Omental fat pad (tissue), 4 donors: Measurements from ENCODE around the gene SERBP1. TPM values are rescaled to one million over a fixed set of nuclear protein-coding genes. Genes with fewer than 3 reads are reported as not detected.
"Not testable (repeated sequence)": the region's sequence is repeated elsewhere in the genome, so short reads cannot be mapped to it uniquely, and the experiment has no call there.

ENCODE experiments used
- ATAC-seq: fragments of 150-250 bp; one replicate; pipeline ENCODE4 v1.9.1; 2016; ENCODE audit warnings: mild to moderate bottlenecking, moderate library complexity; ENCODE audit not compliant: low FRiP score
- DNase-seq: peaks from one replicate; pipeline ENCODE4 v3.0.0-alpha.2; 2019; ENCODE audit warnings: low spot score
- total RNA-seq, 4 donors: library from RNA; depleted of rRNA; stranded (reverse); fragments of >200 nt; gene quantifications; one replicate each; pipeline ENCODE4 v1.1.0, GENCODE V29; 2016
- TF ChIP-seq, protein P1 (sequence below), 3 donors: fragments of 450-650 bp; IDR thresholded peaks; one replicate each; pipeline ENCODE4 v1.5.1; 2016 to 2017; ENCODE audit warnings: antibody characterized with exemption in 3 of 3, mild to moderate bottlenecking in 3 of 3, moderate library complexity in 2 of 3

The SERBP1 gene
- total RNA-seq, 4 donors from 2014 or later = 199 to 340 (median 217) TPM

DNA sequence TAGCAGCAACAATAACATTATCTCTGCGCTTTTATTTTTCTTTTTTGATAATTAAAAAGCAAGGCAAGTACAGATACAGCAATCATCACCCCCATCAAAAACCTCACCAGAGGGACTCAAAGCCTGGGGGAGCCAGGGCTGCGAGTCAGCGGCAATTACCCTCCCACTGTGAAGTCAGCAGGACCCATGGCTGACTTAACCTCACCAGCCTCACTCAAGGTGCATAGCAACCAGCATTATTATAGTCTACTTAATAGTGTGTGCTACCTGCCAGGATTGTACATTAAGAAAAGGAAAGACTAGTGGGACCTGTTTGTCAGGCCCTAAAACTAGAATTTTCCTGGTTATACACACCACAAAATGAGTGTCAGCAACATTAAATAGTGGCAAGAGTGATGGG, 28.9 kb upstream of the SERBP1 start:
- no peak for DNase-seq
- no peak for ATAC-seq
- TF ChIP-seq, protein P1, sequence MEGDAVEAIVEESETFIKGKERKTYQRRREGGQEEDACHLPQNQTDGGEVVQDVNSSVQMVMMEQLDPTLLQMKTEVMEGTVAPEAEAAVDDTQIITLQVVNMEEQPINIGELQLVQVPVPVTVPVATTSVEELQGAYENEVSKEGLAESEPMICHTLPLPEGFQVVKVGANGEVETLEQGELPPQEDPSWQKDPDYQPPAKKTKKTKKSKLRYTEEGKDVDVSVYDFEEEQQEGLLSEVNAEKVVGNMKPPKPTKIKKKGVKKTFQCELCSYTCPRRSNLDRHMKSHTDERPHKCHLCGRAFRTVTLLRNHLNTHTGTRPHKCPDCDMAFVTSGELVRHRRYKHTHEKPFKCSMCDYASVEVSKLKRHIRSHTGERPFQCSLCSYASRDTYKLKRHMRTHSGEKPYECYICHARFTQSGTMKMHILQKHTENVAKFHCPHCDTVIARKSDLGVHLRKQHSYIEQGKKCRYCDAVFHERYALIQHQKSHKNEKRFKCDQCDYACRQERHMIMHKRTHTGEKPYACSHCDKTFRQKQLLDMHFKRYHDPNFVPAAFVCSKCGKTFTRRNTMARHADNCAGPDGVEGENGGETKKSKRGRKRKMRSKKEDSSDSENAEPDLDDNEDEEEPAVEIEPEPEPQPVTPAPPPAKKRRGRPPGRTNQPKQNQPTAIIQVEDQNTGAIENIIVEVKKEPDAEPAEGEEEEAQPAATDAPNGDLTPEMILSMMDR (IDR thresholded peaks at IDR 0.05) = no peak

DNA sequence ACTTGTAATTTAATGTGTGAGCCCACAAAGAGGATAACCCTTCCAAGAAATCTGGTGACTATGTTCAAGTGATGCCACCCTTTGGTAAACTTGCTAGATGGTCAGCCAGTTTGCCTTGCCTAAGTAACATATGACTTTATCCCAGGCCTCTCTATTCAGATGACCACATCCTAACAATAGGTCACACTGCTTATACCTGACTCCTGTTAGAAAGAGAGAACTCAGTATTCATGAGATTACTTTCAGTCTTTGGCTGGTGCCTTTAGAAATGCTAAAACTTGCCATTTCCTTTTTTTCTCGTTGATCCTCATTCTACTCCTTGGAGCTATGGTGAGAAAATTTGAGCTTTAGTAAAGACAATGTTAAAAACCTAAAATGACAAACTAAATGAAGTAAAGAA, 28.5 kb upstream of the SERBP1 start:
- ATAC-seq (no peak), DNase-seq (no peak)
- TF ChIP-seq, protein P1 (IDR thresholded peaks at IDR 0.05) = no peak

DNA sequence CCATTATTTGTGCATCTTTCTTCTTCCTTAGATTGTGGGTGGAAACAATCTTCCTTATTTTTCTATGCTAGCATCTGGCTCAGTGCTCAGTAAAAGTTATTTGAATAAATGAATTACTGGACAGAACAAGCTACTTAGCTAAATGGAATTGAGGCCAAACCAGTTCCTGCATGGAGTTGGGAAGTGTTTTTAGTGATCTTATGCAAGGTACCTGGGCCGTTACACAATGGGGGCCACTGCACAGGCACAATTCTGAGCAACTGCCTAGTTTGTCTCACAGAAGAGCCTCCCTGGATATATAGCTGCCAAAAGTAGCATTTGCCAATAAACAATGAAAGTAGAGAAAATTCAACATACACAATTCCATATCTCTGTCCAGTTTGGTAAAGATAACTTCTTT, 27.0 kb upstream of the SERBP1 start:
- no peak for DNase-seq
- TF ChIP-seq, protein P1 (IDR thresholded peaks at IDR 0.05) = no peak
- no peak for ATAC-seq

DNA sequence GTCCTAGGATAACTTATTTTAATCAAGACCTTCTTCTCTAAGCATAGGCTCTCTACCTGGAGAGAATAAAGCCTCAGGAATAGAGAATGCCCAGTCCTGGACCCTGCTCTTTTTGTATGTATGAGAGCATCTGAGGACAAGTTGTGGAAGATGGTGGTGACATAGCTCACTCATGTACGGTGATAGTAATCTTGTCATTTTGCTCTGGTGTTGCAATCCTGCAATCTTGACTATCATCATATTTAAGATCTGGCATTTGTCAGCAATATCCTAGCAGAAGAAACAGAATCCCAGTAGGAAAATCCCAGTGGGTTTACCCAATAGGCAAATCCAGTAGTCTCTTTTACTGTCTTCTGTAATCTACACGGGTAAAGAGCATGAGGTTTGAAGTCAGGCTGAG, 21.6 kb upstream of the SERBP1 start:
- DNase-seq (no peak), ATAC-seq (no peak)
- TF ChIP-seq, protein P1 (IDR thresholded peaks at IDR 0.05) = no peak

DNA sequence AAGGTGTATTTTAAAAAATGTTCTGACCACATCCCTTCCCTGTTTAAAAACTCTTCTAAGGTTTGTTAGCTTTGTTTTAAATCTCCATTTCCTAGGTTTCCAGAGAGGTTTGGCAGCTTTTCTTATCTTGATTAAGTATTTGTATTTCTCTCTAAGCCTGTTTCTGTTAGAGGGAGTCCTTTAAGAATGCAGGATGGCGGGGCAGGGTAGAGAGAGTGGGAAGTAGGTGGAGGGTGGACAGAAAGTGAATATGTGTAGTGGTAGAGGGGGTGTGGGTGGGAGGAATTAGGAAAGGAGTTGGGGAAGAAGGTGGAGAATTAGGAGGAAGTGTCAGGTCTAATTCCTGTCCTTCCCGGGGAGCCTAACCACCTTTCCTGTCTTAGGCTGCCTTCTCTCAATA, 21.2 kb upstream of the SERBP1 start:
- no peak for ATAC-seq
- TF ChIP-seq, protein P1 (IDR thresholded peaks at IDR 0.05) = no peak
- DNase-seq = no peak

DNA sequence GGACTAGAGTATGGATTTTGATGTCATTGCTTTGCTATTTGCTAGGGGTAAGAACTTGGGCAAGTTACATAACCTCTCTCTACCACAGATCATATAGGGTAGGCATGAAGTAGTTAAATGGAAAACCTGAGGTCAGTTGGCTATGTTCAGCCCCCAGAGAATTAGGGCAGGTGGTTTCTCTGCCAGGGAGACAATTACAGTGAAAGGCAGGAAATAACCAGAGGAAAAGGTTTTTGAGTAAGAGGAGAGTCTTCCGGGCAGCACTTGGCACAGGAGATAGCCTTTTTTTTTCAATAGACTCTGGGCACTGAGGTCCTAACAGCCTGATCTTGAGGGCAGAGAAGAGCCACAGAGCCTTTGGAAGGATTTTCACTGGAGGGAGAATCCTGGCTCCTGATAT, 16.7 kb upstream of the SERBP1 start:
- ATAC-seq (no peak), DNase-seq (no peak)
- TF ChIP-seq, protein P1 (IDR thresholded peaks at IDR 0.05) = no peak

DNA sequence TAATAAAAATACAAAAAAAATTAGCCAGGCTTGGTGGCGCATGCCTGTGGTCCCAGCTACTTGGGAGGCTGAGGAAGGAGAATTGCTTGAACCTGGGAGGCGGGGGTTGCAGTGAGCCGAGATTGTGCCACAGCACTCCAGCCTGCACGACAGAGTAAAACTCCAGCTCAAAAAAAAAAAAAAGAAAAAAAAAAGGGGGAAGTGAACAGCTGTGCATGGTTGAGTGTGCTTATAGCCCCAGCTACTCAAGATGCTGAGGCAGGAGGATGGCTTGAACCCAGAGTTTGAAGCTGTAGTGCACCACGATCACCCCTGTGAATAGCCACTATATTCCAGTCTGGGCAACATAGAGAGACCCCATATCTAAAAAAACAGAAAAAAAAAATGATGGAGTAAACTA, 15.8 kb upstream of the SERBP1 start:
- not testable (repeated sequence) for DNase-seq, ATAC-seq

DNA sequence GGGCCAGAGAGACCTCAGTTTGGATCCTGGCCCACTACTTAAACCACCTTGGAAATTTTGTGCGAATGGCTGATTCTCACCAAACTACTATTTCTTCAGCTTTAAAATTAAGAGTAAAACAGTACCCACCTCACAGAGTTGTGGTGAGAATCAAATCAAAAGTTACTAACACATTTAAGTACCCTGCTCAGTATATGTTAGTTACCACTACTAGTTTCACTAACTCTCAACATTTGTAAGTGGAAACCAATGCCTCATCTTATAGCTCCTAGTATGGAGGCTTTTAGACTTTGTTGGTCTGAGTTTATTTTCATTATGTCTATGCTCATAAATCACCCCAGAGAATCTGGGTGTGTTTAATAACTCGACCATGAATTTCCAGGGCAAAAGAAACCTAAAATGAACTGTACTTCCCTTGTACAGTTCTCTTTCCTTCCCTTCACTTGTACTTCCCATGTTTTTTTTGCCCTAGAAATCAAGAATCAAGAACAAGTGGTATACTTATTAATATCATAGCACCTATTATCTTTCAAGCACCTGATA, 11.6 kb upstream of the SERBP1 start:
- DNase-seq (no peak), ATAC-seq (no peak)
- TF ChIP-seq, protein P1 (IDR thresholded peaks at IDR 0.05) = no peak
